Right lobe of liver (tissue), 4 donors: Measurements from ENCODE around the gene ATXN10.

ENCODE experiments used
- POLR2A ChIP-seq: fragments of 450-650 bp; IDR thresholded peaks from one replicate; pipeline ENCODE4 v1.6.1; 2017; ENCODE audit warnings: antibody characterized with exemption, mild to moderate bottlenecking
- TF ChIP-seq, protein P1 (sequence below), 4 donors: fragments of 200-600 bp in 3 of 4; fragments of 450-650 bp in 1 of 4; IDR thresholded peaks; one replicate each; pipeline versions ENCODE4 v1.5.1 to v1.8.0; 2016 to 2022; ENCODE audit warnings: antibody characterized with exemption in 4 of 4, mild to moderate bottlenecking in 2 of 4
- donor health status: DM: no; HTN: no; CAD: no.
- donor health status: DM: no; HTN: no; CAD: no.
- donor health status: DM: no; HTN: yes; CAD: no.

DNA sequence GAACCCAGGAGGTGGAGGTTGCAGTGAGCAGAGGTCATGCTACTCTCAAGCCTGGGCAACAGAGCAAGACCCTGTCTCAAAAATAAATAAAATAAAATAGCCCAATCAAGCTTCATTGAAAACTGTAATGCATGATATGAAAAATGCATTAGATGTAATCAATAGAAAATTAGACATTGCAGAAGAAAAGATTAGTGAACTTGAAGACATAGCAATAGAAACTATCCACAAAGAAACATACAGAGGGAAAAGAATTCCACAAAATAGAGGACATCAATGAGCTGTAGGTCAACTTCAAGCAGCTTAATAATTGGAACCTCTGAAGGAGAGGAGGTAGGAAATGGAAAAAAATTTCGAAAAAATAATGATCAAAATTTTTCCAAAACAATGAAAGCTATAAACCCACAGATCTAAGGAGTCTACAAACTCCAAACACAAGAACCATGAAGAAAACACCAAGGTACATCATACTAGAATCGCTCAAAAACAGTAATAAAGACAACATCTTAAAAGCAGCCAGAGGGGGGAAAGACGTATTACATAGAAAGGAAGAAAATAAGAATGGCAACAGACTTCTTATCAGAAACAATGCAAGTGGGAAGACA, 201.1 kb downstream of the ATXN10 start:
- TF ChIP-seq, protein P1, sequence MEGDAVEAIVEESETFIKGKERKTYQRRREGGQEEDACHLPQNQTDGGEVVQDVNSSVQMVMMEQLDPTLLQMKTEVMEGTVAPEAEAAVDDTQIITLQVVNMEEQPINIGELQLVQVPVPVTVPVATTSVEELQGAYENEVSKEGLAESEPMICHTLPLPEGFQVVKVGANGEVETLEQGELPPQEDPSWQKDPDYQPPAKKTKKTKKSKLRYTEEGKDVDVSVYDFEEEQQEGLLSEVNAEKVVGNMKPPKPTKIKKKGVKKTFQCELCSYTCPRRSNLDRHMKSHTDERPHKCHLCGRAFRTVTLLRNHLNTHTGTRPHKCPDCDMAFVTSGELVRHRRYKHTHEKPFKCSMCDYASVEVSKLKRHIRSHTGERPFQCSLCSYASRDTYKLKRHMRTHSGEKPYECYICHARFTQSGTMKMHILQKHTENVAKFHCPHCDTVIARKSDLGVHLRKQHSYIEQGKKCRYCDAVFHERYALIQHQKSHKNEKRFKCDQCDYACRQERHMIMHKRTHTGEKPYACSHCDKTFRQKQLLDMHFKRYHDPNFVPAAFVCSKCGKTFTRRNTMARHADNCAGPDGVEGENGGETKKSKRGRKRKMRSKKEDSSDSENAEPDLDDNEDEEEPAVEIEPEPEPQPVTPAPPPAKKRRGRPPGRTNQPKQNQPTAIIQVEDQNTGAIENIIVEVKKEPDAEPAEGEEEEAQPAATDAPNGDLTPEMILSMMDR (IDR thresholded peaks at IDR 0.05): no peak
- no peak for TF ChIP-seq POLR2A
